SU-DHL-6 (cell line): Measurements from ENCODE around the gene PIBF1.

ENCODE experiments used
- EZH2phosphoT487 ChIP-seq: fragments of 200-600 bp; sonication (generic), shearing (Covaris generic); conservative IDR thresholded peaks from 2 replicates; pipeline ENCODE4 v1.6.1; 2018; ENCODE audit warnings: mild to moderate bottlenecking, antibody characterized with exemption, low read length, moderate library complexity, mixed read lengths
- TF ChIP-seq, protein P1 (sequence below): fragments of 200-600 bp; sonication (generic); IDR thresholded peaks from one replicate; pipeline ENCODE4 v1.5.1; 2017; ENCODE audit warnings: antibody characterized with exemption, mild to moderate bottlenecking, low read length, moderate library complexity; ENCODE audit not compliant: insufficient read depth, poor library complexity, severe bottlenecking

DNA sequence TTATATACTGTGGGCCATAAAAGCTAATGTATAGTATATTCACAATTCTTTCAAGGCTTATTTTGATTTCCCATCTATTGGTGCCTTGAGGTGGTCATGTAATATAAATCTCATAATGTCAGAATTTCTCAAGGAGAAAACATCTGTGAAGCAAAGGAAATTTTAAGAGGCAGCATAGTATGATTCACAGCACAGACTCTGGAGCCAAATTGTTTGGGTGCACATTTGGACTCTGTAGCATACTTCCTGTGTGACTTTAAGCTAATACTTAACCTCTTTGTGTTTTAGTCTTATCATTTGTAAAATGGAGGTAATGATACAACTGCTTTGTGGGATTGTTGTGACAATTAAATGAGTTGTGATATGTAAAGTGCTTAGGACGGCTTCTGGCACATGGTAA is 67.6 kb downstream of the PIBF1 start:
- TF ChIP-seq, protein P1, sequence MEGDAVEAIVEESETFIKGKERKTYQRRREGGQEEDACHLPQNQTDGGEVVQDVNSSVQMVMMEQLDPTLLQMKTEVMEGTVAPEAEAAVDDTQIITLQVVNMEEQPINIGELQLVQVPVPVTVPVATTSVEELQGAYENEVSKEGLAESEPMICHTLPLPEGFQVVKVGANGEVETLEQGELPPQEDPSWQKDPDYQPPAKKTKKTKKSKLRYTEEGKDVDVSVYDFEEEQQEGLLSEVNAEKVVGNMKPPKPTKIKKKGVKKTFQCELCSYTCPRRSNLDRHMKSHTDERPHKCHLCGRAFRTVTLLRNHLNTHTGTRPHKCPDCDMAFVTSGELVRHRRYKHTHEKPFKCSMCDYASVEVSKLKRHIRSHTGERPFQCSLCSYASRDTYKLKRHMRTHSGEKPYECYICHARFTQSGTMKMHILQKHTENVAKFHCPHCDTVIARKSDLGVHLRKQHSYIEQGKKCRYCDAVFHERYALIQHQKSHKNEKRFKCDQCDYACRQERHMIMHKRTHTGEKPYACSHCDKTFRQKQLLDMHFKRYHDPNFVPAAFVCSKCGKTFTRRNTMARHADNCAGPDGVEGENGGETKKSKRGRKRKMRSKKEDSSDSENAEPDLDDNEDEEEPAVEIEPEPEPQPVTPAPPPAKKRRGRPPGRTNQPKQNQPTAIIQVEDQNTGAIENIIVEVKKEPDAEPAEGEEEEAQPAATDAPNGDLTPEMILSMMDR: no peak
- TF ChIP-seq EZH2phosphoT487: no peak
